LNCaP clone FGC (cell line): ENCODE measurements around the gene OTUD5.
A peak's percentile ranks its signal among the peaks of the same experiment; 100 is the strongest.

Source experiments
- DNase-seq: peaks from one replicate; pipeline ENCODE4 v3.0.0-alpha.2; 2011; ENCODE audit warnings: low read depth
- H3K4me3 ChIP-seq: 2 replicates; pipeline ENCODE4 v1.5.1; 2011; ENCODE audit warnings: mild to moderate bottlenecking, low read depth, low read length, control low read depth
- CTCF ChIP-seq: IDR thresholded peaks from 2 replicates; pipeline ENCODE4 v1.5.1; 2012; ENCODE audit warnings: mild to moderate bottlenecking; ENCODE audit not compliant: control insufficient read depth, insufficient read depth; ENCODE audit errors: extremely low read depth

OTUD5 gene

GRCh38 chrX:48911412-48912182 lies 45.8 kb downstream of the OTUD5 start, which contains the start of gene SLC35A2:
Gene SLC35A2 (minus strand): TSS chrX:48911646. CDS start chrX:48911636, 10 bp downstream.
- DNase-seq, result peak; percentile 72
- peak within 1 kb of the TSS; percentile 89 for H3K4me3 ChIP-seq
- TF ChIP-seq CTCF, result no peak

DNA sequence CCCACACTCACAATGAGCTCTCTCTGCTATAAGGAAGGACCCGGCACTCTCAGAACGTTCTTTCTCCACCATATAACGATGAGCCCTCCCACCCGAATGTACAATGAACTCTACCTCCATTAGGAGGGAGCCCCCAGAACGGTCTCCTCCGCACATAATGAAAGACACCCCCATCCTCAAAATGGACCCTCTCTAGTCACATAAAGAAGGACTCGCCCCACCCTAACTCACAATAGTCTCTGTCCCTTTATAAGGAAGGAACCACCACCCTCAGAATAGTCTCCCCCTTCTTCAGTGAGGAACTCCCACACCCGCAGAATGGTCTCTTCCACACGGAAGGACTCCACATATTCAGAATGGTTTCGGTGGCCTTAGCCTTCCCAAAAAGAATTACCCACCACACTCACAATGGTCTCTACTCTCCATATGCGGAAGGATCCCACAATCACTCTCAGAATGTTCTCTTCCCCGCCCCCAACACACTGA lies 46.4 kb downstream of the OTUD5 start:
- DNase-seq, result no peak

DNA sequence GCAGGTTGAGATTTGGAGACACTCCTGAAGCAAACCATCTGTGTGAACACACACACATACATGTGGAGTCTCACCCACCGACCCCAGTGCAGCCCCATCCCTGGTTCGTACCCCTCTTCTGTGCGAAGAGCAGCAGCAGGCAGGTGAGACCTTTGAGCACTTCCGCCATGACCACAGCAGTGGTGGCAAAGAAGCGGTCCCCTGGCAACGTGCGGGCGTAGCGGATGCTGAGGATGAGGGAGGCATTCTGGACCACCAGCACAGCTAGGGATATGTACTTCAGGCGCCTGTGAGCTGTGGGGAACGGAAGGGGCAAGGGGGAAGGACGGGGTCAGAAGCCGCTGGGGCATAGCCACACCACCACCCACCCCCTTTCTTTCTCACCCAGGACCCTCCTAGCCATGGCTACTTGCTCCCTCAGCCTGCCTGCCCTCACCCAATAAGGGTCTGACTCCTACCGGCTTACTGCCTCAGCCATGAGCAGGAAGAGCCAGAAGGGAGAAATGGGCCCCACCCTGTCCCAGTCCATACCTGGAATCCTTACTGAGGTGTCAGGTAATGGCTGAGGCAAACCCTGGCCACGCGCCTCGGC lies 47.6 kb downstream of the OTUD5 start:
- peak overlapping the region; percentile 89 for H3K4me3 ChIP-seq
- DNase-seq, result no peak
- TF ChIP-seq CTCF, result no peak

More for the DNA sequence above, 46.4 kb downstream of the OTUD5 start:
- H3K4me3 ChIP-seq, result peak overlapping the region; percentile 89
- no peak for TF ChIP-seq CTCF

GRCh38 chrX:48908600-48908999 lies 48.8 kb downstream of the OTUD5 start:
- DNase-seq, result no peak
- no peak for TF ChIP-seq CTCF
- no peak overlapping the region for H3K4me3 ChIP-seq

DNA sequence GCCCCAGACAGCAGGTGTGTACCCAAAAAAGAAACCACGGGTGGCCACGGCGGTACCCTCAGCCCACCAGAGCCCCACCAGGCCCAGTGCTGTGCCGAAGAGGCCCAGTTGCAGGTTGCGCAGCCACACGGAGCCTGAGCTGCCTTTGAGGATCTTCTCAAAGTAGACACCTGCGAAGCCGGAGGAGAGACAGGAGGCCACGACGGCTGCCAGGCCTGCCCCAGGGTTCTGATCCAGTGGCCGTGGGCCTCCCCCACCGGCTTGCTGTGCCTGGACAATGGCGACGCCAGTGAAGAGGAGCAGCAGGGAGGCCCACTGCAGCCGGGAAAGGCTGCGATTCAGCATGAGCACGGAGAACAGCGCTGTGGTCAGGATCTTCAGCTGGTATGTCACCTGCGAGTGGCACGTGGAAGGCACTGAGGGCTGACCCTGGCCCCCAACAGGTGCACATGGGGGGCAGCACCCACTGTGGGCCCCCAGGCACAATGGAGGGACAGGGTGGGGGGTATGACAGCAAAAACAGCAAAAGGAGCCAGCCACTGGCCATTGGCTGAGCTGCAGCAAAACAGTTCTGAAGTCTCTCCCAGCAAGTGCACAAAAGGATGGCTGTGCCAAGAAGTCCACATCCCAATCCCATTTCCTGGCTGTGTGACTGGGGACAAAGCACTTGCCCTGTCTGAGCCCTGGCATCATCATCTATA lies 52.2 kb downstream of the OTUD5 start:
- no peak for TF ChIP-seq CTCF
- no peak for DNase-seq
- H3K4me3 ChIP-seq, result no peak overlapping the region

DNA sequence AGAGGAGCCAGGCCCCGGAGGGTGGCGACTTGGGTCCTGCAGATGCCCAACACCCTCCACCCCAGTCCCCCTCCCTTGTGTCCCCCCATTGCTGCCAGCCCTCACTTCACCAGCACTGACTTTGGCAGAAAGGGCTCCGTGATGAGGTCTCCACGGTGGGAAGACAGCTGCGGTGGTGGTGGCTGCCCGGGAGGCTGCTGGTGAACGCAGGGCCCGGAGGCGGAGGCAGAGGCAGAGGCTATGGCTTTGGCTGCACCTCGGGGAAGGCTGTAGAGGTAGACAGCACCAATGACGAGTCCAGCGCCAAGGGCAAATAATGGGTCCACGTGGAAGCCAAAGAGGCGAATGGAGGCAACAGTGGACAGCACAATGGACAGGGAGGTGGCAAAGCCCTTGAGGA lies 52.8 kb downstream of the OTUD5 start:
- DNase-seq, result no peak
- no peak for TF ChIP-seq CTCF
- no peak overlapping the region for H3K4me3 ChIP-seq
